GM18870 (cell line): ENCODE measurements around the gene AFDN.

Experiments used
- ATAC-seq: cut with Tn5 transposase; IDR thresholded peaks from one replicate; pipeline ENCODE4 v1.9.1; 2021; ENCODE audit warnings: moderate library complexity; ENCODE audit not compliant: unreplicated experiment

The AFDN gene, protein sequence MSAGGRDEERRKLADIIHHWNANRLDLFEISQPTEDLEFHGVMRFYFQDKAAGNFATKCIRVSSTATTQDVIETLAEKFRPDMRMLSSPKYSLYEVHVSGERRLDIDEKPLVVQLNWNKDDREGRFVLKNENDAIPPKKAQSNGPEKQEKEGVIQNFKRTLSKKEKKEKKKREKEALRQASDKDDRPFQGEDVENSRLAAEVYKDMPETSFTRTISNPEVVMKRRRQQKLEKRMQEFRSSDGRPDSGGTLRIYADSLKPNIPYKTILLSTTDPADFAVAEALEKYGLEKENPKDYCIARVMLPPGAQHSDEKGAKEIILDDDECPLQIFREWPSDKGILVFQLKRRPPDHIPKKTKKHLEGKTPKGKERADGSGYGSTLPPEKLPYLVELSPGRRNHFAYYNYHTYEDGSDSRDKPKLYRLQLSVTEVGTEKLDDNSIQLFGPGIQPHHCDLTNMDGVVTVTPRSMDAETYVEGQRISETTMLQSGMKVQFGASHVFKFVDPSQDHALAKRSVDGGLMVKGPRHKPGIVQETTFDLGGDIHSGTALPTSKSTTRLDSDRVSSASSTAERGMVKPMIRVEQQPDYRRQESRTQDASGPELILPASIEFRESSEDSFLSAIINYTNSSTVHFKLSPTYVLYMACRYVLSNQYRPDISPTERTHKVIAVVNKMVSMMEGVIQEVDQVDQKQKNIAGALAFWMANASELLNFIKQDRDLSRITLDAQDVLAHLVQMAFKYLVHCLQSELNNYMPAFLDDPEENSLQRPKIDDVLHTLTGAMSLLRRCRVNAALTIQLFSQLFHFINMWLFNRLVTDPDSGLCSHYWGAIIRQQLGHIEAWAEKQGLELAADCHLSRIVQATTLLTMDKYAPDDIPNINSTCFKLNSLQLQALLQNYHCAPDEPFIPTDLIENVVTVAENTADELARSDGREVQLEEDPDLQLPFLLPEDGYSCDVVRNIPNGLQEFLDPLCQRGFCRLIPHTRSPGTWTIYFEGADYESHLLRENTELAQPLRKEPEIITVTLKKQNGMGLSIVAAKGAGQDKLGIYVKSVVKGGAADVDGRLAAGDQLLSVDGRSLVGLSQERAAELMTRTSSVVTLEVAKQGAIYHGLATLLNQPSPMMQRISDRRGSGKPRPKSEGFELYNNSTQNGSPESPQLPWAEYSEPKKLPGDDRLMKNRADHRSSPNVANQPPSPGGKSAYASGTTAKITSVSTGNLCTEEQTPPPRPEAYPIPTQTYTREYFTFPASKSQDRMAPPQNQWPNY (N-terminal part only)

DNA sequence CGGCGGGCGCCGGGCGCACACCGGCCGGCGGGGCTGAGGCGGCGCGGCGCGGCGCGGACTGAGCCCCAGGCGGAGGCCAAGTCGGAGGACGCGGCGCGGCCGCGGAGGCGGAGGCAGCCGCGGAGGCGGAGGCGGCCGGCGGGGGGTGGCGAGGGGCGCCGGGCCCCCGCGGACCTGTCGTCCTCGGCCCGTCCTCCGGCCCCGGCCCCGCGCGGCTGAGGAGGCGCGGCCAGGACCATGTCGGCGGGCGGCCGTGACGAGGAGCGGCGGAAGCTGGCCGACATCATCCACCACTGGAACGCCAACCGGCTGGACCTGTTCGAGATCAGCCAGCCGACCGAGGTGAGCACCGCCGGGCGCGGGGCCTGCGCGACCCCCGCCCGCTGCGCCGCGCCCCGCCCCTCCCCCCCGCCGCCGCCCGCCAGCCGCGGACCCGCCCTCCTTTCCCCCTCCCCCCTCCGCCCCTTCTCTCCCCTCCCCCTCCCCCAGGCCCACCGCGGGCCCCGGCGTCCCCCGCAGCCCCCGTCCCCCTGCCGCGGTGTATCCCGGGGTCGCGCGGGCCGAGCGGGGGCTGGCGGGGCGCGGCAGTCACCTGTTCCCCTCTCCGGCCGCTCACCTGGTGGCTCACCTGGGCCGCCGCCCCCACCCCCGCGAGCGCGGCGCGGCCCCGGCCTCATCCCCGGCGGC is at the start of gene AFDN:
TSS of gene AFDN (plus strand) at position 16 of the 687 bp plus-strand sequence. CDS start at position 238, 222 bp downstream.
- no peak for ATAC-seq

DNA sequence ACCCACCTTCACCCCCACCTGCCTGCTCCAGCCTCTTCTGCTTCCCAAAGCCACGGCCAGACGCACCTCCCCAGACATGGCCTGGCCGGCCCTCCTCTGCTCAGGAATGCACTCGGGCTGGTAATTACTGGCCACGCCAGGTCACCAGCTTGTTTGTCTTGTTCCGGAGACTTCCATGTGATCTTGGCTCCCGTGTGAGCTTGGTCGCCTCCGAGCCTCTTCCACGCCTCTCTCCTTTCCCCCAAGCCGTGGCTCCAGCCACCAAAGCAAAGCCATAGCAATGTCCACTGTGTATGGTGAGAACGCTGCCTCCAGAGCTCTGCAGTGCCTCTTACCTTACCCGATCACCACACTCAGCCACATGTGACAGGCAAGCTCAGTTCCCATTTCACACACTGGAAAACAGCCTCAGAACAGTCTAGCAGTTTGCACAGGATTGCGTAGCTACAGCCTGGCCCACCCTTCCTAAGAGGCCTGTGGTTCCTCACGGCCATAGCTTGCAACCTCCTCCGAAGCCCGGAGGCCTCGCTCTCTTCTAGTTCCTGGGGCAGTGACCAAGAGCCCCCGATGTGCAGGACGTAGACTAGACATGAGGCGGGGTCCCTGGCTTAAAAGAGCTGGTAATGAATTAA is 48.1 kb upstream of the AFDN start:
- ATAC-seq, result no peak

DNA sequence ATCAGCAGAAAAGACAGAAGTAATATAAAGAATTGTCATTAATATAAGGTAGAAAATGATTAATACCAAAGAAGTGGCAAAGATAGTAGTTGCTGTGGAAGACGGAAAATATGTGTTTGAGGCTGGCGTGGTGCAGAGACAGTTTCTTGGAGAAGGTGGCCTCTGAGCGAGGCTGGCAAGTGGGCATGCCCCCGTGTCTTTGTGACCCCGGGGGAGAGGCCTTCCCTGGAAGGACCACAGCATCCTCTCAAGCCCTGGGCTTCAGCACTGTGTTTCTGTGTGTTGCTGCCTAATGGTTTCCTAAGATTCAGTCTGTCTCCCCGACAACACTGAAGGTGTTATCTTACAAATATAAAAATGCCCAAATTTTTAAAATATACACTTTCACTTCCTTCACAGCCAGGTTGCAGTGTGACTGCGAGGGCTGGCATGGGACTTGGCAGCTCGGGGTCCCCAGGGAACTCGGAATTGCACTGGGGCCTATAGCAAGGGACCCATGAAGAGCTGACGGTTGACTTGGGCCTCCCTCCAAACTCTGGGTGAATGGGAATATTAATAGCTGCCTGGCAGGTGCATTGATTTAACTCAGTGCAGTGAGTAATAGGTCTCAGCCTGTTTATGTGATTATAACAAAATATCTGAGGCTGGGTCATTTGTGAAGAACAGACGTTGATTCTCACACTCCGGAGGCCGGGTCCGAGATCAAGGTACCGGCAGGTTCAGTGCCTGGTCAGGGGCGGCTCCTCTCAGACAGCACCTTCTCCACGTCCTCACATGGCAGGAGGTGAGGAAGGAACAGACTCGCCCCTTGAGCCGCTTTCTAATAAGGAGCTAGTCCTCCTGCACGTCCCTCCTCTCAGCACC is 47.4 kb upstream of the AFDN start:
- ATAC-seq, result no peak

DNA sequence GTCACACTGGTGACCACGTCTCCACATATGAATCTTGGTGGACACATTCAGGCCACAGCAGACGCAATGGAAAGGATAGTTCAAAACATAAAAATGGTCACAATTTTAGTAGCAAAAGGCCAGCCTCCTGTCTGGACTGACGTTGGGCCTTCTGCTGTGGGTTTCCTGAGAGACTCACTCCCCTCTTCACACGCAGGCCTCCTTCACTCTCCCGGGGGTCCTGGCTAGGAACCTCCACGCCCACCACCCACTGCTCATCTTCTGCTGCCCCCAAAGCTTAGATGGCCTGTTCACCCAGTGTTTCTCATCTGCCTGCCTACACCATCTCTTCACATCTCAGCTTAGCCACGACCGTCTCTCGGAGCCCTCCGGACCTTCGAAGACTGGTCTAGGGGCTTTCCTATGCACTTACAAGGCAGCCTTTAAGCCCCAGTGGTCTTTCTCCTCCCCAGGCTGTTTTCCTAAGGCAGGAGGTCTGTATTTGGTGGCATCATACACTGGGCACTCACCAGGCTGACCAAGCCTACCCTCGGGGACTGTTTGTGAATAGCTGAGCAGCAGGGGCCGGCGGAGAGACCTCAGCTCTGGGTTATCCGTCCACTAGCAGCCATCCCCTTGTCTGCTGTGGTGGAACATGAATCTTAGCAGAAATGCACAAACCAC is 46.6 kb upstream of the AFDN start:
- ATAC-seq, result no peak

DNA sequence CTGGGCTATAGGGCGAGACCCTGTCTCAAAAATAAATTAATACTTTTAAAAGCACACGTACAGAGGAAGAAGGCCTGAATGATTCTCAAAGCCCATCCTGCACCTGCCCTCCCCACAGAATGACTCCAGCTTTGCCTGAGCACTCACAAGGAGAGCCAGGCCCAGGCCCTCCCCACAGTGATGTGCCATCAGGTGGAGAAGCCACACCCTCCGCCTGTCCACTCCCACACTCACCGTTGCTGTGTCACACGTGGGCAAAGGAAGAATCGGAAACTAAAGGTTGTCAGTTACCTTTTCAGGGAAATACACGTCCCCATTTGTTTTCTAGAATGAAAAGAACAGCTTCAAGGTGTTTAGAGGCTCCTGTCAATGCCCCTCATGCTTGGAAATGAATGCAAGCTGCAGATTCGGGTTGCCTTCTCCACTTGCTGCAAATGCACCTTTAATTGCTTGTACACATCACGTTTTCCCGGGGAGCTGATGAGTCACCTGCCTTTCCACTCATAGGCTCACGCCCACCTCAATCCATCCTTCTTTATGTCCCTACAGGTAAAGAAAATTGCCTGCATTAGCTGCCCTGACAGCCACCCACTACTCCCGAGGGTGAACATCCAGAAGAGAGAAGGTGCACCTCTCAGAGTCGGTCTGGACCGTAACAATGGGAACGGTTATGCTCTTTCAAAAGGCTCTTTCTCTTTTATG is 45.5 kb upstream of the AFDN start:
- no peak for ATAC-seq

DNA sequence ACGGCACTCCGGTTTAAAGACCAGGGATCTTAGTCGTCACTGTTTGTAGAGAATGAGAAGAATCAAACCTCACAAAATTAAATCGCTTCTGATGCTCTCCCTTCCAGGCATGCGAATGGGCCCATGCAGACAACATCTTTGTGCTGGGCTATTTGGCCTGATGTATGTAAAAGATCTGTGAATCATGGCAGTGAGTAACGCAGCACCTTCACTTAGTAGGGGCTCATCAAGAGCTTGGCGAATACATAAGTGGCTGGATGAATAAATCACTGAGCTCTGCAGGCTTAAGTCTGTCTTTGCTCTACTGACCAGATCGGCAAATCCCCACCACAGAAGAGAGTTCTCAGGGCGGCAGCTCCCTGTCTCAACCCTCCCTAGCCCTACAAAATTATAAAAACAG is 44.8 kb upstream of the AFDN start:
- no peak for ATAC-seq

DNA sequence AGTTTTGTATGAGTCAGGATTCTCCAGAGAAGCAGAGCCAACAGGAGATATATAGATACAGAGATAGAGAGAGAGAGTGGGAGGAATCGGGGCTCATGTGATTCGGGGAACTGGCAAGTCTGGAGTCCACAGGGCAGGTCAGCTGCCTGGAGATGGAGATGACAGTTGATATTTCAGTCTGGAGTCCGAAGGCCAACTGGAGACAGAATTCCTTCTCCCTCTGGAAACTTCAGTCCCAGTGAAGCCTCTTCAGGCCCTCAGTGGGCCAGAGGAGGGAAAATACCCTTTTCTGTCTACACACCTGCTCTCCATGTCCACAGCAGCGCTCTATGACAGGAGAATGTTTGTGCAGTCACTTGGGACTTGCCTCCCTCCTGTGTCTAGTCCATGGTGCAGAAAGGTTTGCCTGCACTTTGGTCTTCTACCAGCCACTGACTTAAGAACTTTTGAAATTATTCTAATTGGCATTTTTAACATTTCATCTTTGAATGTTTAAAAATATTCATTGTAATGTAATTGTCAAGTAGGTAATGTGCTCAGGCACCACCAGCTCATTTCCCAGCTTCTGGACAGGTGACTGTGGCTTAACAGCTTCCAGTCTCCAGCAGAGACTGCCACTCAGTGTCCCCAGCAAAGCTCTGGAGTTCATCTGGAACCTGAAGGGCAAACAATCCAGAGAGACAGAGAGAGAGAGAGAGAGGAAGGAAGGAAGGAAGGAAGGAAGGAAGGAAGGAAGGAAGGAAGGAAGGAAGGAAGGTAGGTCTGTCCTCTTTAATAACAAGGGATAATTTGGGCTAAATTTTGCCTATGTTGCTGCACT is 43.8 kb upstream of the AFDN start:
- ATAC-seq, result no peak

DNA sequence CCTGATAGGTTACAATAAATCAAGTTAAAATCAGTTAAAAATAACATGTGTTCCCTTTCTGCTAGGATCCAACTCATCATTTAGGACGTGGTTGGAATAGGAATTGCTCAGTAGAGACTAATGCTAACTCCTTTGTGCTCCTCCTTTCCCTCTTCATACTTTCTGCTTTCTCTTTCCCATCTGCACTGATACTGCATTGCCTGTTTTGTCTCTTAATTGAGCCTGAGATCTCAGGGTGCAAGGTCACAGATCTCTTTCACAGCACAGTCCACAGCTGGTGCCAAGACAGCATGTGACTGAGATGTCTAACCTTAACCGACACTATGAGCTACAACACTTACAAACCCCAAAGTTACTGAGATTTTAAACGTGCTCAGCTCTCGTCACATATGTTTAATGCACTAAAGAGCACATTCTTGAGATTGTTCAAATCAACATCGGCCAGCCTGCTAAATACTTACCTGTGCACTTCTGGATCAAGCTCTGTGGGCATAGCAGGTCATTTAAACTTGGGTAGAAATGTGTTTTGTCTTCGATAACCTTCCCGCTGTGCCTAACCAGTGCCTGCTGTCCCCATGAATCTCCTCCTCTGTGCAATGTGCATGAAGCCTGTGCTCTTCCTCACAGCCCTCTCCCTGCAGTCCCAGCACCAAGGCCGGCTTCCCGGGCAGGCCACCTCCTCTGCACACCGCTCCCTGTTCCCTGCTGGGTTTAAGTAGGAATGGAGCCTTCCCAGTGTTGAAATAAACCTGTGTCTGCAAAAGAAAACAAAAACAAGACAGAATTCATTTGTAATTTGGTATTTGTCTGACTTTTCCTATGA is 39.6 kb upstream of the AFDN start:
- ATAC-seq, result no peak

DNA sequence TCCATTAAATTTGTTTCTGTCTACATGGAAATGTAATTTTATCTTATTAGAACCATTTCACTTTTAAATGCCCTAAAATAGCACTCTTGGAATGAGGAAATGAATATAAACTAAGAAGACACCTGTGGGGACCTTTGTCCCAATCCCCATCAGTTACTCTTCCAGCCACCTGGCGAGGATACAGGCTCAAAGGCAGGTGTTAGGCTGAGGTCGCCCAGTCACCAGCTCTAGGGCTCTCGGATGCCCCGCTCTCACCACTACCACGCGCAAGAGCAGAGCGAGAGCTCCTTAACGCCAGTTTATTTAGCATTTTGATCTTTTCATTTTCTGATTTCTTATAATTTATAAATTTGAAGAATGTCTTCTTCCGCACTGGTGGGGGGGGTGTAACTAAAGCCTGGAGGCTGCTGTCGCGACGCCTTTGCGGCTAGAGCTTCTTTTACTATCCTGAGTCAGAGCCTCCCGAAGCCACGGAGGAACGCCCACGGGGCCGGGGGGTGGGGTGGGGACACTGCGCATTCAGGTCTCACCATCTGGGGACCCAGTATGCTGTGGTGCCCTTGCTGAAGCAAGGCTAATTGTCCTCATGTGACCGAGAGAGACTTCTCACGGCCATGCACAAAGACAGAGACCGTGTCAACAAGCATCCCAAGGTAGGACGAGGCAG is 38.7 kb upstream of the AFDN start:
- ATAC-seq, result no peak

DNA sequence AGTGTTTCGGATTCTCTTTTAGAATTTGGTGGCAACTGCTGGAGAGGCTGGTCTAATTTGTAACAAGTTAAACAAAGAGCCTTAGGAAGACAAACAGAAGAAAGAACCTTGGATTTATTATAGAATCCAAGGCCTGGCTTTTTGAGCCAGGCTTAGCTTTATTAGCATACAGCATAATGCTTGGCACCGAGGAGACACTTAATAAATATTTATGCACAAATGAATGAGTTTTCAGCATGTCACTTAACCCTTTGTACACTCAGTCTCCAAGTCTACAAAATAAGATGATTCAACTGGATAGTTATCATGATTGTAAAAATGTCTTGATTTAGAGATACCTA is 38.2 kb upstream of the AFDN start:
- no peak for ATAC-seq

DNA sequence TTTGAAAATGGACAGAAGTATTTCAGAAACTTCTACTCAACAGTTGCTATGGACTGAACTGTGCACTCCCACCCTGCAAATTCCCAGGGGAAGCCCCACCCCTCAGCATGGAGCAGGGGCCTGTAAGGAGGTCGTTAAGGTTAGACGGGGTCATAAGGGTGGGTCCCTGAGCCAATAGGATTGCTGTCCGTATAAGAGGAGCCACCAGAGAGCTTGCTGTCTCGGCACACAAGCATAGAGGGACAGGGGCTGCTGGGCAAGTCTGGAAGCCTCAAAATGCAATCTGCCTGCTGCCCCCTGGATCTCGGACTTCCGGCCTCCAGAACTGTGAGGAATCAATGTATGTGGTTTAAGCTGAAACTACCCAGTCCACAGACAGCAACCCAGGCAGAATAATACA is 37.4 kb upstream of the AFDN start:
- ATAC-seq, result no peak

DNA sequence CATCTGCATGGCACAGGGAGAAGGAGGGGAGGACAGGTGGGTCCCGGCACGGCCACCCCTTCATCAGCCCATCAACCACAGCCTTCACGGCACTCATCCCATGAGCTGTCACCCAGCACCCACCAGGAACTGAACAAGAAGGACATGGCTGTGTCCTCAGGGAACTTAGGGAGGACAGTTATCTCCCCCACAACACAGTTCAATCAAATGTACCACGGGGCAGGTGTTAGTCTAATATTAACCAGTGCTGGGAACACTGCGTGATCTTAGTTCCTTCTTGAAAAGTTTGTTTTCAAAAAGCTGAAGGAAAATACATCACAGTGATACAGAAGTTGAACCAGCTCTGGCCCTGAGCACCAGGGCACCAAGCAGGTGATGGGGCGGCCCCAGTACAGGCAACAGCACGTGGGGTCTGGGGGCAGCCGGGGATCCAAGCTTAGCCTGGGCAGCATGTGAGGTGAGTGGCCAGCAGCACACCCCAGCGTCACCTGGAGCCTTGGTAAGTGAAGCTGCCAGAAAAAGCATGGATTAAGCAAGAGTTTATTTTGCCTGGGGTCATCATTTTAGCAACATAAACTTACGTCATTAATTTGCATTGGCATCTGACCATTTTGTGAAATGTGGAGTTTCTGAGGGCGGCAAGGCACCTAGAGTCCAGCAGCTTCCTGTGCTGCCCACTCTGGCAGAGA is 35.5 kb upstream of the AFDN start:
- ATAC-seq, result no peak

DNA sequence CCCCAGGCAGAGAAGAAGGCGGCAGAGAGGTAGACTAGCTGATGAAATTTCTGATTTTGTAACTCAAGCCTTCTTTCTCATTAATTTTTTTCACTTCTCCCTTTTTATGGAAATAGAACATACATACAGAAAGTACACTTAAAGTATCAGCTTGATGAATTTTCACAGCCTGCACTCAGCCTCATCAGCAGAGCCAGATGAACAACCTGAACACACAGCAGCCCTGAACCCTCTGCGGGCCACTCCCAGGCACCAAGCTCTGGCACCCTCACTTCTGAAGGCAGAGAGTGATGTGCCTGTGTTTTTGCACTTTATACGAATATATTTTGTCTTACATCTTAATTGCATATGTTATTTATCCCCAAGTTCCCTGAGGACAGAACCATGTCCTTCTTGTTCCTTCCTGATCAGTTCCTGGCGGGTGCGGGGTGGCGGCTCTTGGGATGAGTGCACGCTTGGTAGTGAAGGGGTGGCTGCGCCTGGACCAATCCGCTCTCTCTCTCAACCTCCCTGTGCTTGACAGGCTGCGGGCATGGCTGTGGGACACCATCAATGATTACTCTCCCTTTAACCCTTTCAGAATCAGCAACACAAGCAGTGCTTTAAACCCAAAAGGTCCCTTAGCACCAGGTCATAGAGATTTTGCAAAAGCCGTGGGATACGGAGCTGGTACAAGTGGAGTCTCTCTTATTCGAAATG is 34.8 kb upstream of the AFDN start:
- no peak for ATAC-seq

DNA sequence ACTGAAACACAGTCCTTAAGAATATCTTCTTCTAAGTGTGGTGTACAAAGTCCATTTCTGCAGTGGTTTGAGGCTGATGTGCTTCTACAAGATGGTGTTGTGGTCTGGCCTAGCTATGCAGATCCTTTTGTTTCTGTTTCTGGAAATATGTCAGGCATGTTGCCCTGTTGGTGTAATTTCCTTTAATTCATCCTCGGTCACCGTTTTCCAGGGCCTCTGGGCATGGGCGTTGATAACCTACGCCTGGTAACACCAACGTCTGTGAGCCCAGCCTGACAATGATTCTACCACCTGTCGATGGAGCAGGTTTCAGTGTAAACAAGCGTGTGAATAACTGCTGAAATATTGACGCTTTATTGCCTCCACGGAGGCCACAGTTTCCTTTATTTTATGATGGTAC is 33.3 kb upstream of the AFDN start:
- ATAC-seq, result no peak
